NCI-H460 (cell line): ENCODE data around the gene CELA2B. TPM values are rescaled to one million over a fixed set of nuclear protein-coding genes. Genes with fewer than 3 reads are reported as not detected.
"Not testable (repeated sequence)": the region's sequence is repeated elsewhere in the genome, so short reads cannot be mapped to it uniquely, and the experiment has no call there.

ENCODE experiments used
- DNase-seq: peaks from one replicate; pipeline ENCODE4 v3.0.0-alpha.2; 2016; ENCODE audit warnings: low read depth; ENCODE audit errors: extremely low read depth
- total RNA-seq: library from RNA; depleted of rRNA; stranded (reverse); fragments of >200 nt; shearing (Covaris generic); gene quantifications from 2 replicates; pipeline ENCODE4 v1.2.3, GENCODE V29; 2014

CELA2B gene
- total RNA-seq, 1 experiment from 2014 or later = not detected

- DNase-seq = no peak
Observed at GRCh38 chr1:15492596-15492995, 16.7 kb downstream of the CELA2B start.

GRCh38 chr1:15493869-15494390, 18.0 kb downstream of the CELA2B start:
- no peak for DNase-seq

- DNase-seq = no peak
Observed at GRCh38 chr1:15500184-15501178, 24.6 kb downstream of the CELA2B start.

- peak; percentile 35 for DNase-seq
Observed at GRCh38 chr1:15501208-15502032, 25.5 kb downstream of the CELA2B start.

- DNase-seq = no peak
Observed at GRCh38 chr1:15504436-15504835, 28.5 kb downstream of the CELA2B start.

- no peak for DNase-seq
Observed at GRCh38 chr1:15506831-15507230, 30.9 kb downstream of the CELA2B start.

GRCh38 chr1:15507278-15507677, 31.4 kb downstream of the CELA2B start:
- DNase-seq = no peak

- DNase-seq = no peak
Observed at GRCh38 chr1:15508700-15509487, 33.0 kb downstream of the CELA2B start.

- DNase-seq = no peak
Observed at GRCh38 chr1:15509586-15509985, 33.7 kb downstream of the CELA2B start.

- no peak for DNase-seq
Observed at GRCh38 chr1:15510611-15511405, 34.9 kb downstream of the CELA2B start.

- no peak for DNase-seq
Observed at GRCh38 chr1:15513192-15513591, 37.3 kb downstream of the CELA2B start.

GRCh38 chr1:15513919-15514318, 38.0 kb downstream of the CELA2B start:
- DNase-seq = no peak

- not testable (repeated sequence) for DNase-seq
Observed at GRCh38 chr1:15514557-15514956, 38.7 kb downstream of the CELA2B start.

GRCh38 chr1:15515022-15515663, 39.2 kb downstream of the CELA2B start:
- no peak for DNase-seq

GRCh38 chr1:15519625-15520024, 43.7 kb downstream of the CELA2B start:
- DNase-seq = no peak

GRCh38 chr1:15521206-15521906, 45.5 kb downstream of the CELA2B start:
- not testable (repeated sequence) for DNase-seq

- DNase-seq = no peak
Observed at GRCh38 chr1:15522551-15522950, 46.6 kb downstream of the CELA2B start.
